Upper lobe of left lung (tissue), 6 donors: ENCODE results near the gene EFNA5. TPM values are rescaled to one million over a fixed set of nuclear protein-coding genes. Genes with fewer than 3 reads are reported as not detected.

Experiments used
- ATAC-seq, 2 donors: fragments of 200-7000 bp; cut with Tn5 transposase; one replicate each; pipeline ENCODE4 v1.9.1; 2022; ENCODE audit warnings: mild to moderate bottlenecking in 2 of 2, moderate library complexity in 2 of 2; ENCODE audit not compliant: low FRiP score in 2 of 2
- DNase-seq, 2 donors: peaks; one replicate each; pipeline ENCODE4 v3.0.0-alpha.2; 2019 to 2020
- H3K27ac ChIP-seq, 4 donors: fragments of 200-600 bp; sonication (generic); one replicate each; pipeline ENCODE4 v1.5.1; 2016 to 2019
- H3K27me3 ChIP-seq, 4 donors: fragments of 200-600 bp; sonication (generic); one replicate each; pipeline ENCODE4 v1.5.1; 2017 to 2019
- H3K36me3 ChIP-seq, 4 donors: fragments of 200-600 bp; sonication (generic); one replicate each; pipeline ENCODE4 v1.5.1; 2016 to 2019
- H3K4me1 ChIP-seq, 4 donors: fragments of 200-600 bp; sonication (generic); one replicate each; pipeline ENCODE4 v1.5.1; 2018 to 2019
- H3K4me3 ChIP-seq, 4 donors: fragments of 200-600 bp; sonication (generic); one replicate each; pipeline ENCODE4 v1.5.1; 2017 to 2019; ENCODE audit warnings: mild to moderate bottlenecking in 2 of 4, moderate library complexity in 1 of 4
- H3K9me3 ChIP-seq, 4 donors: fragments of 200-600 bp; sonication (generic); one replicate each; pipeline ENCODE4 v1.5.1; 2018 to 2019
- EP300 ChIP-seq, 4 donors: sonication (generic); formaldehyde crosslinking; IDR thresholded peaks; one replicate each; pipeline ENCODE4 v1.5.1; 2017; ENCODE audit warnings: antibody characterized with exemption in 4 of 4, control low read depth in 2 of 4
- POLR2A ChIP-seq, 4 donors: fragments of 450-650 bp; IDR thresholded peaks; one replicate each; pipeline ENCODE4 v1.5.1; 2016 to 2017; ENCODE audit warnings: antibody characterized with exemption in 4 of 4, mild to moderate bottlenecking in 2 of 4
- POLR2AphosphoS5 ChIP-seq, 2 donors: sonication (generic); formaldehyde crosslinking; IDR thresholded peaks; one replicate each; pipeline ENCODE4 v1.5.1; 2017; ENCODE audit warnings: antibody characterized with exemption in 2 of 2
- WGBS, 2 donors: methylation state at CpG; one replicate each; pipeline ENCODE4 v1.1.5; 2017 to 2018; 5-methylcytosine and 5-hydroxymethylcytosine counted together
- total RNA-seq, 6 donors: library from RNA; depleted of rRNA in 4 of 6; stranded (reverse); fragments of >200 nt in 4 of 6; gene quantifications; one replicate each; pipeline versions ENCODE4 v1.1.0 to v1.2.1, GENCODE V29; 2016 to 2021
- TF ChIP-seq, protein P1 (sequence below), 6 experiments: fragments of 450-650 bp in 4 of 6; fragments of 200-600 bp in 2 of 6; sonication (generic) in 2 of 6; IDR thresholded peaks; one replicate each; pipeline ENCODE4 v1.5.1; 2016 to 2019; ENCODE audit warnings: antibody characterized with exemption in 6 of 6
- donor health status: DM: no; HTN: no; CAD: no; lungs with moderate emphysema.
- donor health status: DM: no; HTN: yes; CAD: no; lungs with severe emphysema.

The EFNA5 gene
- total RNA-seq, 6 donors from 2014 or later: 4.1 to 41.9 (median 7.3) TPM

DNA sequence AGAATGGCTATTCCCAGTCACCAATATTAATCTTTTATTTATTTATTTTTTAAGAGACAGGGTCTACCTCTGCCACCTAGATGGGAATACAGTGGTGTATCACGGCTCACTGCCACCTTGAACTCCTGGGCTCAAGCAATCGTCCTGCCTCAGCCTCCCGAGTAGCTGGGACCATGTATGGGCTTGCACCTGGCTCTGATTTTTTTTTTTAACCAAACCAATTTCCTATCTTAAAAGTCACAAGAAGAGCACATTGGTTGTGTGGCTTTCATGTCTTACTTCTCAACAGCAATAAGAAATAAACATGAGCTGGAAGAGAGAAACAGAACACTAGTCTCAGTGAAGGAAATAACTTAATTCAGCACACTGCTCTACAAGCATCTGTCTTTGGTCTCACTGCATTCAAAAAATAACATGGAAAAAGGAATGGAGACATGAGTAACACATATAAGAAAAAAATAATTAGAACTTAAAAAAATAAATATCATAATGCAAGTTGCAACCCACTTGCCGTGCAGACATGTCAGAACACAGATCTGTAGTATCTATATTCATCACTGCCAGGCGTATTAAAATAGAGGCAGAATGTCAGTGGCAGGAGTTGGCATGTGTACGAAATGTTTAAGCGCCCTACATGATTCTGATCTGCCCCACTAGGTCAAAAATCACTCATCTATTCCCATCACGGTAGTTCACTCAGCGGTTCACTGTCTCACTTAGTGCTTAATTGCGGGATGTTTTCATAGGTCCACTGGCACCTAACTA, 66.4 kb downstream of the EFNA5 start:
- H3K9me3 ChIP-seq: no peaks in the 10 kb centered on the region
- no peak overlapping the region for H3K4me3 ChIP-seq
- ATAC-seq (no peak), DNase-seq (no peak)
- peaks cover 0 to 5% (median 0%) of the 10 kb centered on the region in 4 donors for H3K4me1 ChIP-seq
- H3K27ac ChIP-seq: no peak overlapping the region
- no peaks in the 10 kb centered on the region for H3K36me3 ChIP-seq
- H3K27me3 ChIP-seq: no peaks in the 10 kb centered on the region
- WGBS, 2 donors: 87 to 91% methylated on average over 10 of the region's 10 CpGs
- TF ChIP-seq, protein P1, sequence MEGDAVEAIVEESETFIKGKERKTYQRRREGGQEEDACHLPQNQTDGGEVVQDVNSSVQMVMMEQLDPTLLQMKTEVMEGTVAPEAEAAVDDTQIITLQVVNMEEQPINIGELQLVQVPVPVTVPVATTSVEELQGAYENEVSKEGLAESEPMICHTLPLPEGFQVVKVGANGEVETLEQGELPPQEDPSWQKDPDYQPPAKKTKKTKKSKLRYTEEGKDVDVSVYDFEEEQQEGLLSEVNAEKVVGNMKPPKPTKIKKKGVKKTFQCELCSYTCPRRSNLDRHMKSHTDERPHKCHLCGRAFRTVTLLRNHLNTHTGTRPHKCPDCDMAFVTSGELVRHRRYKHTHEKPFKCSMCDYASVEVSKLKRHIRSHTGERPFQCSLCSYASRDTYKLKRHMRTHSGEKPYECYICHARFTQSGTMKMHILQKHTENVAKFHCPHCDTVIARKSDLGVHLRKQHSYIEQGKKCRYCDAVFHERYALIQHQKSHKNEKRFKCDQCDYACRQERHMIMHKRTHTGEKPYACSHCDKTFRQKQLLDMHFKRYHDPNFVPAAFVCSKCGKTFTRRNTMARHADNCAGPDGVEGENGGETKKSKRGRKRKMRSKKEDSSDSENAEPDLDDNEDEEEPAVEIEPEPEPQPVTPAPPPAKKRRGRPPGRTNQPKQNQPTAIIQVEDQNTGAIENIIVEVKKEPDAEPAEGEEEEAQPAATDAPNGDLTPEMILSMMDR (IDR thresholded peaks at IDR 0.05): no peak
- TF ChIP-seq POLR2AphosphoS5 (IDR thresholded peaks at IDR 0.05) (no peak), EP300 (IDR thresholded peaks at IDR 0.05) (no peak), POLR2A (IDR thresholded peaks at IDR 0.05) (no peak)

DNA sequence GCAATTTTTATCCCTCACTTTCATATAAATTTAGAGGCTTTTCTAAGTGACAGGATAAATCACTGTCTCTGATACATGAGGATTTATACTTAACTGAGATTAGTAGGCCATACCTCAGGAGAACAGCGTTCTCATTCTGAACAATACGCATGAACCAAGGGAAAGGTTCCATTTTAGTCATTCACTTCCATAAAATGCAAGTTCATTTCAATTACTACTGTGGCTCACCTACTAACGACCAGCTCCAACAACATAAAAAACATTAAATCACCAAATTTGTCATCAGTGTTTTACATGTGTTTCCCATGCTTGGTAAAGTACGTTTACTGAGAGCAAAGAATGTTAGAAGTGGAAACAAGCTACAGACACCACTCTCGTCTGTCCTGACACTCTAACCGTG, 67.4 kb downstream of the EFNA5 start:
- TF ChIP-seq POLR2A (IDR thresholded peaks at IDR 0.05) (no peak), EP300 (IDR thresholded peaks at IDR 0.05) (no peak), POLR2AphosphoS5 (IDR thresholded peaks at IDR 0.05) (no peak)
- TF ChIP-seq, protein P1 (IDR thresholded peaks at IDR 0.05): no peak
- Histone ChIP-seq H3K36me3 (no peaks in the 10 kb centered on the region), H3K27me3 (no peaks in the 10 kb centered on the region), H3K9me3 (no peaks in the 10 kb centered on the region), H3K4me1 (peaks cover 0 to 5% (median 0%) of the 10 kb centered on the region in 4 donors), H3K4me3 (no peak overlapping the region), H3K27ac (no peak overlapping the region)
- WGBS, 2 donors: 79 to 87% methylated on average over 6 of the region's 6 CpGs
- no peak for ATAC-seq
- DNase-seq: no peak

DNA sequence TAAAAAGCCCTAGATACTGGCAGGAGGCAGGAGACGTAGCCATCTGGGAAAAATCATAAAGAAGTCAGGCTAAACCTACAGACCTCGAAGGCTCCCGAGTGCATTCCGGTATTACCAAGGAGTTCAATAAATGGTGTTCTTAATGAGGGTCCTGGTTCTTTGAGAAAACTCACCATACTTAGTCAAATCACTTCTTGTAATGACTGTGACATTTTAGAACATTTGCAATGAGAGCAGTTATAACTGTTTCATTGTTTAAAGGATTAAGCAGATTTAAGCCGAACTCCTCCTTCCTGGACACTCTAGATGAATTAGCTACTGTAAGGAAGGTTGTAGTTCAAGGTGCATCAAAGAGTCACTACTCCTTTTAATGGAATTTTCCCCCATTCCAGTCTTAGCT, 67.8 kb downstream of the EFNA5 start:
- Histone ChIP-seq H3K4me1 (peaks cover 0 to under 1% (median 0%) of the 10 kb centered on the region in 4 donors), H3K4me3 (no peak overlapping the region), H3K9me3 (no peaks in the 10 kb centered on the region), H3K27ac (no peak overlapping the region), H3K36me3 (no peaks in the 10 kb centered on the region), H3K27me3 (no peaks in the 10 kb centered on the region)
- TF ChIP-seq POLR2AphosphoS5 (IDR thresholded peaks at IDR 0.05): no peak
- TF ChIP-seq POLR2A (IDR thresholded peaks at IDR 0.05): no peak
- TF ChIP-seq EP300 (IDR thresholded peaks at IDR 0.05): no peak
- TF ChIP-seq, protein P1 (IDR thresholded peaks at IDR 0.05): no peak
- no peak for DNase-seq
- WGBS, 2 donors: 89 to 91% methylated on average over 5 of the region's 5 CpGs
- no peak for ATAC-seq

DNA sequence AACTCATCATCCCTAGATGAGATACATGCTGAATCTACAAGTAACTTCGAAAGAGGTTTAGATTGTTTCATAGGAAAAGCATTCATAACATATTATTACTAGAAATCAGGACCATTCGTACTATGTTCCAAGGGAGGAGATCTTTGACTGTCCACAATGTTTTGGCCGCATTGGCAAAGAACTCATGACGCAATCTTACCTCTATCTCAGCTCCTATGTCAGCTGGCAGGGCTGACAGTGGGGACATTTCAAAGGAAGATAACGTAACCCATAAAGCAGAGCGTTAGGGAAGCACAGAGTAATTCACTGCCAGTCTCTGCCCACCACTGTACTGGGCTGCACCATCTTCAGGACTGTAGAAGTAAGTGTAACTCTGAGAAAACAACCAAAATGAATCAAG, 69.7 kb downstream of the EFNA5 start:
- WGBS, 2 donors: 72 to 87% methylated on average over 6 of the region's 6 CpGs
- Histone ChIP-seq H3K27ac (no peak overlapping the region), H3K4me1 (no peaks in the 10 kb centered on the region), H3K36me3 (no peaks in the 10 kb centered on the region), H3K4me3 (no peak overlapping the region), H3K27me3 (no peaks in the 10 kb centered on the region), H3K9me3 (no peaks in the 10 kb centered on the region)
- TF ChIP-seq POLR2A (IDR thresholded peaks at IDR 0.05) (no peak), EP300 (IDR thresholded peaks at IDR 0.05) (no peak), POLR2AphosphoS5 (IDR thresholded peaks at IDR 0.05) (no peak)
- TF ChIP-seq, protein P1 (IDR thresholded peaks at IDR 0.05): no peak
- no peak for DNase-seq
- peak in 1 of 2 donors; percentile 77 for ATAC-seq

DNA sequence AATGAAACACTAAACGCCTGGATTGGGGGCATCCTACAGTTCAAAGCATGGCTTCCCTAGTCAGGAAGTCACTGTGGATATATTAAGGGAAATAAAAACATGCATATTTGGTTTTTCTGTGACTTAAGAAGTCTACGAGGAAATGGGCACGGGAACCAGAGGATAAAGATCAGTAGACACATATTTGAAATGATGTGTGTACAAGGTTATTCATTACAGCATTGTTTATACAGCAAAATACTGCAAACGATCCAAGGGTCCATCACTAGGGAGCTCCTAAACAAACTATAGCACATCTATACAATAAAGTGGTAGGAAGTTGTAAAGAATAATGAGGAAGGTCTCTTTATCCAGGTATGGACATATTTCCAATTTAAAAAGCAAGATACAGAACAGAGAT, 71.8 kb downstream of the EFNA5 start:
- Histone ChIP-seq H3K4me3 (no peak overlapping the region), H3K4me1 (peaks cover 0 to 6% (median 0%) of the 10 kb centered on the region in 4 donors), H3K36me3 (no peaks in the 10 kb centered on the region), H3K27me3 (no peaks in the 10 kb centered on the region), H3K27ac (no peak overlapping the region), H3K9me3 (no peaks in the 10 kb centered on the region)
- 45 to 58% methylated on average over 4 of the region's 4 CpGs for WGBS, 2 donors
- DNase-seq (no peak), ATAC-seq (no peak)
- TF ChIP-seq, protein P1 (IDR thresholded peaks at IDR 0.05): no peak
- TF ChIP-seq POLR2AphosphoS5 (IDR thresholded peaks at IDR 0.05) (no peak), POLR2A (IDR thresholded peaks at IDR 0.05) (no peak), EP300 (IDR thresholded peaks at IDR 0.05) (no peak)
